Measurements from ENCODE around the gene LHX5. TPM values are rescaled to one million over a fixed set of nuclear protein-coding genes. Genes with fewer than 3 reads are reported as not detected.

Gene LHX5
- total RNA-seq, 1 experiment from 2014 or later, result 0.65 TPM

DNA sequence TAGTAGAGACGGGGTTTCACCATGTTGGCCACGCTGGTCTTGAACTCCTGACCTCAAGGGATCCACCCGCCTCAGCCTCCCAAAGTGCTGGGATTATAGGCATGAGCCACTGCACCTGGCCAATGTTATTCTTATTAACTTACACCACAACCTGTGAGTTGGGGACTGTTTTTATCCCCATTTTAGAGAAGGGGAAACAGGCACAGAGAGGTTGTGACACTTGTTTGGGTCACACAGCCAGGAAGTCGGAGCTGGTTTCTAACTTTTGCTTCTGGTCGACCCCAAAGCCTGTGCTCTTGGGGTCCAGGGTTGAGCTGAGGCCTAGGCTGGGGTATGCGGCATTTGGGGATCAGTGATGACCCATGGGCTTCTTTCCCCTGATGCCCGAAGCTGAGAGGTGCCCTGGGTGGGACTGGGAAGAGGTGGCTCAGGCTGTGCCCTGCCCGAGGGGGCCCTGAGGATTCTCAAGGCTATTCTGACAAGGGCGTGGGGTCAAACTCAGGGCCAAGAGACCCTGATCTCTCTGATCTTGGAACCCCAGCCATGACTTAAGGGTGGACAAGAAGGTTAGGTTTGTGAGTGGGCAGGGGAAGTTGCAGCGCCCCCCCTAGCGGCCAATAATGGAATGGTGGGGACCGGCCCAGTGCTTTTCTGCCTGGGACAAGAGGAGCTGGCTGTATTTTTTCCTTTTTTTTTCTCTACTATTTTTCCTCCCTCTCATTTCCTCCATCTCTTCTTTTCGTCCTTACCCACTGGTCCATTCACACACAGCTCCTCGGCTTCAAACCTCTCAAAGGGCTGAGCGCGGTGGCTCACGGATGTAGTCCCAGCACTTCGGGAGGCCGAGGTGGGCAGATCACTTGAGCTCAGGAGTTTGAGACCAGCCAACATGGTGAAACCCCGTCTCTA is 46.5 kb downstream of the LHX5 start:
- Histone ChIP-seq H4K20me1 (ENCODE audit: insufficient read depth) (no peaks in the 10 kb centered on the region), H3K27ac (no peak overlapping the region), H3K36me3 (ENCODE audit: low read depth) (no peaks in the 10 kb centered on the region), H3K4me3 (no peak overlapping the region), H3K4me2 (no peak overlapping the region), H3K9me2 (ENCODE audit: insufficient read depth) (no peaks in the 10 kb centered on the region), H3F3A (ENCODE audit: insufficient read depth, low read depth) (peaks cover 8% of the 10 kb centered on the region; the same call in 1 of the 2 replicates), H3K9me3 (ENCODE audit: insufficient read depth, low read depth) (no peaks in the 10 kb centered on the region), H2AFZ (no peak overlapping the region), H3K4me1 (replicated peaks; ENCODE audit: insufficient read depth) (peaks cover 7% of the 10 kb centered on the region; the same call in 1 of the 2 replicates), H3K79me2 (ENCODE audit: low read depth) (no peaks in the 10 kb centered on the region; the same call in 1 of the 2 replicates), H3K27me3 (ENCODE audit: insufficient read depth, low read depth) (no peaks in the 10 kb centered on the region)
- intact Hi-C loops (cut with micrococcal nuclease; ENCODE audit: unreplicated experiment), result loop anchor here (5.0 kb wide), 2 partner anchors 88 to 113 kb away; partner anchors contain the start of gene SLC8B1
- no TSS peak for BruUV-seq (replicated peaks)
- CTCF ChIA-PET, result interaction anchor here (0.5 to 0.7 kb wide), 5 partner anchors 10 to 584 kb away, joined by 3 to 7 read pairs (median 3); no protein-coding TSS in a partner anchor
- TF ChIP-seq EZH2 (IDR thresholded peaks at IDR 0.05; ENCODE audit: low read depth), result no peak
- TF ChIP-seq, protein P1, sequence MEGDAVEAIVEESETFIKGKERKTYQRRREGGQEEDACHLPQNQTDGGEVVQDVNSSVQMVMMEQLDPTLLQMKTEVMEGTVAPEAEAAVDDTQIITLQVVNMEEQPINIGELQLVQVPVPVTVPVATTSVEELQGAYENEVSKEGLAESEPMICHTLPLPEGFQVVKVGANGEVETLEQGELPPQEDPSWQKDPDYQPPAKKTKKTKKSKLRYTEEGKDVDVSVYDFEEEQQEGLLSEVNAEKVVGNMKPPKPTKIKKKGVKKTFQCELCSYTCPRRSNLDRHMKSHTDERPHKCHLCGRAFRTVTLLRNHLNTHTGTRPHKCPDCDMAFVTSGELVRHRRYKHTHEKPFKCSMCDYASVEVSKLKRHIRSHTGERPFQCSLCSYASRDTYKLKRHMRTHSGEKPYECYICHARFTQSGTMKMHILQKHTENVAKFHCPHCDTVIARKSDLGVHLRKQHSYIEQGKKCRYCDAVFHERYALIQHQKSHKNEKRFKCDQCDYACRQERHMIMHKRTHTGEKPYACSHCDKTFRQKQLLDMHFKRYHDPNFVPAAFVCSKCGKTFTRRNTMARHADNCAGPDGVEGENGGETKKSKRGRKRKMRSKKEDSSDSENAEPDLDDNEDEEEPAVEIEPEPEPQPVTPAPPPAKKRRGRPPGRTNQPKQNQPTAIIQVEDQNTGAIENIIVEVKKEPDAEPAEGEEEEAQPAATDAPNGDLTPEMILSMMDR (conservative IDR thresholded peaks at IDR 0.05), result peak; percentile 92
- POLR2A ChIA-PET (ENCODE audit: unreplicated experiment), result interaction anchor here (0.6 kb wide), 1 partner anchor 203 kb away, joined by 14 read pairs; no protein-coding TSS in a partner anchor
- DNase-seq, result peak in 1 of 2 experiments; percentile 60

DNA sequence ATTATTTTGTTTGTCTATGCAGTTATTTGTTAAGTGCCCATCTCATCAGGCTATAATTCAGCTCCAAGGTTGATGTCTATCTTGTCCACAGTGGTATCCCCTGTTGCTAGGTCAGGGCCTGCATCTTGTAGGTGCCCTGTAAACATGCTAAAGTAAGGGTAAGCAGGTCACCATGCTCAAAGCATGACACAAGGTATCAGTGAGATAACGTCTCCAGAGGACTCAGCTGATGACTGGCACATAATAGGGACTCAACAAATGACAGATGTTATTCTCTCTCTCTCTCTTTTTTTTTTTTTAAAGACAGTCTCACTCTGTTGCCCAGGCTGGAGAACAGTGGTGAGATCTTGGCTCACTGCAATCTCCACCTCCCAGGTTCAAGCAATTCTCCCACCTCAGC is 47.2 kb downstream of the LHX5 start:
- Histone ChIP-seq H3K9me2 (ENCODE audit: insufficient read depth) (no peaks in the 10 kb centered on the region), H3K27ac (no peak overlapping the region), H3K4me2 (no peak overlapping the region), H3K4me1 (replicated peaks; ENCODE audit: insufficient read depth) (peaks cover 7% of the 10 kb centered on the region; the same call in 1 of the 2 replicates), H3K9me3 (ENCODE audit: insufficient read depth, low read depth) (no peaks in the 10 kb centered on the region), H3K36me3 (ENCODE audit: low read depth) (no peaks in the 10 kb centered on the region), H3K79me2 (ENCODE audit: low read depth) (no peaks in the 10 kb centered on the region; the same call in 1 of the 2 replicates), H3K27me3 (ENCODE audit: insufficient read depth, low read depth) (no peaks in the 10 kb centered on the region), H3F3A (ENCODE audit: insufficient read depth, low read depth) (peaks cover 8% of the 10 kb centered on the region; the same call in 1 of the 2 replicates), H4K20me1 (ENCODE audit: insufficient read depth) (no peaks in the 10 kb centered on the region), H2AFZ (no peak overlapping the region), H3K4me3 (no peak overlapping the region)
- no peak for DNase-seq
- intact Hi-C loops (cut with micrococcal nuclease; ENCODE audit: unreplicated experiment), result loop anchor here (5.0 kb wide), 2 partner anchors 87 to 112 kb away; partner anchors contain the start of gene SLC8B1
- TF ChIP-seq, protein P1 (conservative IDR thresholded peaks at IDR 0.05), result no peak
- TF ChIP-seq EZH2 (IDR thresholded peaks at IDR 0.05; ENCODE audit: low read depth), result no peak
- ChIA-PET CTCF (interaction anchor here (0.6 kb wide), 1 partner anchor 583 kb away, joined by 7 read pairs; no protein-coding TSS in a partner anchor), POLR2A (ENCODE audit: unreplicated experiment) (no interaction called here)
- no TSS peak for BruUV-seq (replicated peaks)

DNA sequence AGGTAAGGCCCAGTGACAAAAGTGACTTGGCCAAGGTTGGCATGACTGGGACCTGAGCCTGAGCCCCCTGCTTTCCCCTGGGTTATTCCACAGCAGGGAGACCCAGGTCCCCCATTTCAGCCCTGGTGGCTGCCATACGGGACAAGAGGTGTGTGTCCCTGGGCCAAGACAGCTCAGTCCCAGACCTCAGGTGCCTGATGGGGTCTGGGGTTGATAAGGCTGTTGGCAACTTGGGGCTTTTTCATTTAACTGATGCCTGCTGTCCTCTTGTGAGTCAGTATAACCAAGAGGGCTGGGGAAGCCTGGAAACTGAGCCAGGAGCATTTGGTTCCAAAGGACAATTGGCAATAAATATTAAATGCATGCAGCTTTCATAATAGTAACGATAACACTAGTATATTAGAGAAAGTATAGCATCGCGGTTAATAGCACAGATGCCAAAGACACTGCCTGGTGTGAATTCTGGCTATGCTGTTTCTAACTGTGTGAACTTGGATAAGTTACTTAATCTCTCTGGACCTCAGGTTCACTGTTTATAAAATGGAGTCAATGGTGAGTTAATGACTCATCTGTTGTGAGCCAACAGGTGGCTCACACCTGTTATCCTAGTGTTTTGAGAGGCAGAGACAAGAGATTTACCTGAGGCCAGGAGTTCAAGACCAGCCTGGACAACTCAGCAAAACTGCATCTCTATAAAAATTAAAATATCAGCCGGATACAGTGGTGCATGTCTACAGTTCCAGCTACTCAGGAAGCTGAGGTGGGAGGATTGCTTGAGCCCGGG is 48.6 kb downstream of the LHX5 start:
- H3K36me3 ChIP-seq (ENCODE audit: low read depth), result no peaks in the 10 kb centered on the region
- intact Hi-C loops (cut with micrococcal nuclease; ENCODE audit: unreplicated experiment), result loop anchor here (1.0 to 5.0 kb wide), 3 partner anchors 86 to 226 kb away; partner anchors contain the start of gene SLC8B1
- H3K27me3 ChIP-seq (ENCODE audit: insufficient read depth, low read depth), result no peaks in the 10 kb centered on the region
- no peaks in the 10 kb centered on the region for H3K9me2 ChIP-seq (ENCODE audit: insufficient read depth)
- peaks cover 8% of the 10 kb centered on the region; the same call in 1 of the 2 replicates for H3F3A ChIP-seq (ENCODE audit: insufficient read depth, low read depth)
- no peak for DNase-seq
- peak overlapping the region; percentile 50; the same call in 1 of the 2 replicates for H3K27ac ChIP-seq
- peak overlapping the region; percentile 87 for H3K4me2 ChIP-seq
- ChIA-PET CTCF (interaction anchor here (0.7 kb wide), 1 partner anchor 247 kb away, joined by 3 read pairs; no protein-coding TSS in a partner anchor), POLR2A (ENCODE audit: unreplicated experiment) (no interaction called here)
- H3K9me3 ChIP-seq (ENCODE audit: insufficient read depth, low read depth), result no peaks in the 10 kb centered on the region
- TSS peak; percentile 55 for BruUV-seq (replicated peaks)
- no peaks in the 10 kb centered on the region; the same call in 1 of the 2 replicates for H3K79me2 ChIP-seq (ENCODE audit: low read depth)
- no peak overlapping the region for H2AFZ ChIP-seq
- no peaks in the 10 kb centered on the region for H4K20me1 ChIP-seq (ENCODE audit: insufficient read depth)
- H3K4me1 ChIP-seq (replicated peaks; ENCODE audit: insufficient read depth), result peaks cover 7% of the 10 kb centered on the region; the same call in 1 of the 2 replicates
- H3K4me3 ChIP-seq, result peak overlapping the region; percentile 81
- no peak for TF ChIP-seq EZH2 (IDR thresholded peaks at IDR 0.05; ENCODE audit: low read depth)
- TF ChIP-seq, protein P1 (conservative IDR thresholded peaks at IDR 0.05), result no peak

Measured in PC-9 (cell line).